HFFc6 (cell line): ENCODE measurements around the gene RASGEF1B. TPM values are rescaled to one million over a fixed set of nuclear protein-coding genes. Genes with fewer than 3 reads are reported as not detected.
"Not testable (repeated sequence)": the region's sequence is repeated elsewhere in the genome, so short reads cannot be mapped to it uniquely, and the experiment has no call there.

Source experiments
- DNase-seq: peaks from one replicate; pipeline ENCODE4 v3.0.0-alpha.2; 2018
- H3K27ac Mint-ChIP-seq: 2 replicates; pipeline ENCODE4 v1.8.0; 2020; ENCODE audit warnings: mild to moderate bottlenecking, mixed read lengths
- H3K27me3 Mint-ChIP-seq: 2 replicates; pipeline ENCODE4 v1.8.0; 2021; ENCODE audit warnings: mild to moderate bottlenecking, moderate library complexity, mixed read lengths; ENCODE audit not compliant: insufficient read depth
- H3K36me3 Mint-ChIP-seq: 2 replicates; pipeline ENCODE4 v1.8.0; 2021; ENCODE audit warnings: low read depth, mixed read lengths
- H3K4me1 Mint-ChIP-seq: 2 replicates; pipeline ENCODE4 v1.8.0; 2020; ENCODE audit warnings: low read depth, mixed read lengths
- H3K4me3 Mint-ChIP-seq: 2 replicates; pipeline ENCODE4 v1.8.0; 2020; ENCODE audit warnings: mild to moderate bottlenecking, moderate library complexity, mixed read lengths
- H3K9me3 Mint-ChIP-seq: 2 replicates; pipeline ENCODE4 v1.8.0; 2020; ENCODE audit warnings: mild to moderate bottlenecking, mixed read lengths
- CTCF ChIP-seq: fragments of 200-600 bp; sonication (generic); IDR thresholded peaks from 2 replicates; pipeline ENCODE4 v1.5.0; 2021; ENCODE audit warnings: antibody characterized with exemption, mild to moderate bottlenecking
- total RNA-seq, 6 experiments: library from RNA; stranded (reverse); fragmentation: NEBNext Ultra II Directional; extraction: Animal tissue kit (Norgen Biotek cat#: 25700); gene quantifications; 2 replicates in 1 of 6; 3 replicates in 5 of 6; pipeline ENCODE4 v1.2.3, GENCODE V29; 2021

RASGEF1B gene
- total RNA-seq, 6 experiments from 2014 or later = not detected

DNA sequence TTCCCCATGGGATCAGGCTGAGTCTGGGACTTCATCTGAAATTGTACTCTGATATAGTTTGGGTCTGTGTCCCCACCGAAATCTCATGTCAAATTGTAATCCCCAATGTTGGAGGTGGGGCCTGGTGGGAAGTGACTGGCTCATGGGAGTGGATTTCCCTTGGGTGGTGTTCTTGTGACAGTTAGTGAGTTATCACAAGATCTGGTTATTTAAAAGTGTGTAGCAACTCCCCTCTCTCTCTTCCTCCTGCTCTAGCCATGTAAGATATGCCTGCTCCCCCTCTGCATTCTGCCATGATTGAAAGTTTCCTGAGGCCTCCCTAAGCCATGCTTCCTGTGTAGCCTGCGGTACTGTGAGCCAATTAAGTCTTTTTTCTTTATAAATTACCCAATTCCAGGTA lies 61.0 kb downstream of the RASGEF1B start:
- no peak overlapping the region for H3K27ac Mint-ChIP-seq
- no peak overlapping the region for H3K4me3 Mint-ChIP-seq
- no peaks in the 10 kb centered on the region for H3K27me3 Mint-ChIP-seq
- no peak for DNase-seq
- TF ChIP-seq CTCF = no peak
- no peaks in the 10 kb centered on the region for H3K9me3 Mint-ChIP-seq
- no peaks in the 10 kb centered on the region for H3K36me3 Mint-ChIP-seq
- H3K4me1 Mint-ChIP-seq = peaks cover 6% of the 10 kb centered on the region; the same call in 1 of the 2 replicates

GRCh38 chr4:81409836-81410235 lies 61.9 kb downstream of the RASGEF1B start:
- no peak for DNase-seq
- Mint-ChIP-seq H3K27me3 (no peaks in the 10 kb centered on the region), H3K4me3 (no peak overlapping the region), H3K36me3 (no peaks in the 10 kb centered on the region), H3K4me1 (peaks cover 9% of the 10 kb centered on the region; the same call in 1 of the 2 replicates), H3K9me3 (no peaks in the 10 kb centered on the region), H3K27ac (no peak overlapping the region)
- no peak for TF ChIP-seq CTCF

DNA sequence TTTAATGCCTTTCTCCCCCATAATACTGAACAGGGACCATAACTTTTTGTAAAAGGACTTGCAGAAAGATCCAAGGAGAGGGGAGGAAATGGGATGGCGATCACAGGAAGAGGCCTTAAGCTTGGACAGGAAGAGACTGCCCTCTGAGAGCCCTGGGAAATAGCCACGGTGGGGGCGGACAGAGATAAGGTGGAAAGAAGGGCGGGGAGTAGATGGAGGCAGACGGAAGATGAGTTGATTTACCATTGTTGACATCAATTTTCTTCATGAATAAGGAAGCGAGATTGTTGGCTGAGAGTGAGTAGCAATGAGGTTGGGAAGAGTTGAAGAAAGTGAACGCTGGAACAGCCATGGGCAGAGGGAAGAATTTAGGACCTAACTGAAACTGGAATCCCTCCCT lies 63.4 kb downstream of the RASGEF1B start:
- no peaks in the 10 kb centered on the region for H3K9me3 Mint-ChIP-seq
- DNase-seq = no peak
- no peak overlapping the region for H3K4me3 Mint-ChIP-seq
- no peaks in the 10 kb centered on the region; the same call in 1 of the 2 replicates for H3K27me3 Mint-ChIP-seq
- peaks cover 9% of the 10 kb centered on the region; the same call in 1 of the 2 replicates for H3K4me1 Mint-ChIP-seq
- no peak for TF ChIP-seq CTCF
- no peaks in the 10 kb centered on the region for H3K36me3 Mint-ChIP-seq
- no peak overlapping the region for H3K27ac Mint-ChIP-seq

GRCh38 chr4:81407726-81408125 lies 64.0 kb downstream of the RASGEF1B start:
- no peak for TF ChIP-seq CTCF
- peaks cover under 1% of the 10 kb centered on the region; the same call in 1 of the 2 replicates for H3K27me3 Mint-ChIP-seq
- no peak for DNase-seq
- no peak overlapping the region for H3K27ac Mint-ChIP-seq
- H3K4me3 Mint-ChIP-seq = no peak overlapping the region
- no peaks in the 10 kb centered on the region for H3K9me3 Mint-ChIP-seq
- peaks cover 9% of the 10 kb centered on the region; the same call in 1 of the 2 replicates for H3K4me1 Mint-ChIP-seq
- H3K36me3 Mint-ChIP-seq = no peaks in the 10 kb centered on the region

DNA sequence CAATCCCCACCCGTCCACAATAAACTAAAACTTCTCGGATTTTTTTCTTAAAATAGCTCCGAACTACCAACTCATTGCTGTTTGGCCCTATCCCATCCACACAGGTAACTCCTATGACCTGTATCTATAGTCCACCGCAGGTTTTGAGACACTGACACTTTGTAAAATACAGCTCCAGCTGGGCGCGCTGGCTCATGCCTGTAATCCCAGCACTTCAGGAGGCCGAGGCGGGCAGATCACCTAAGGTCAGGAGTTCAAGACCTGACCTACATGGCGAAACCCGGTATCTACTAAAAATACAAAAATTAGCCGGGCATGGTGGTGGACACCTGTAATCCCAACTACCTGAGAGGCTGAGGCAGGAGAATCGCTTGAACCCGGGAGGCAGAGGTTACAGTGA lies 65.2 kb downstream of the RASGEF1B start:
- not testable (repeated sequence) for H3K4me3 Mint-ChIP-seq, H3K27ac Mint-ChIP-seq

GRCh38 chr4:81405900-81406401 lies 65.8 kb downstream of the RASGEF1B start:
- H3K9me3 Mint-ChIP-seq = no peaks in the 10 kb centered on the region
- H3K4me3 Mint-ChIP-seq = no peak overlapping the region; the same call in 1 of the 2 replicates
- H3K27ac Mint-ChIP-seq = no peak overlapping the region
- peaks cover 9% of the 10 kb centered on the region; the same call in 1 of the 2 replicates for H3K4me1 Mint-ChIP-seq
- H3K27me3 Mint-ChIP-seq = peaks cover 5% of the 10 kb centered on the region; the same call in 1 of the 2 replicates
- TF ChIP-seq CTCF = peak; percentile 92
- peak; percentile 73 for DNase-seq
- H3K36me3 Mint-ChIP-seq = no peaks in the 10 kb centered on the region

More for the DNA sequence above, 65.2 kb downstream of the RASGEF1B start:
- H3K27me3 Mint-ChIP-seq, H3K9me3 Mint-ChIP-seq, H3K36me3 Mint-ChIP-seq, DNase-seq, H3K4me1 Mint-ChIP-seq: not testable (repeated sequence)
